HCT116 (cell line): Measurements from ENCODE around the gene FGF6. TPM values are rescaled to one million over a fixed set of nuclear protein-coding genes. Genes with fewer than 3 reads are reported as not detected.

Experiments
- ATAC-seq: fragments of 200-7000 bp; cut with Tn5 transposase; 2 replicates; pipeline ENCODE4 v1.9.1; 2020; ENCODE audit warnings: mild to moderate bottlenecking, moderate library complexity
- BruUV-seq: library from RNA; stranded (reverse); fragments of 400-500 nt; replicated peaks from 2 replicates; lab custom pipeline; 2021; lab: Mats Ljungman, UMichigan
- CTCF ChIA-PET: fragments of 300-600 bp; sonication (Branson Sonifier 250); formaldehyde crosslinking; loops from one replicate; lab custom pipeline; 2021; ENCODE audit warnings: antibody characterized with exemption; lab: Charles Lee
- POLR2A ChIA-PET: fragments of 300-600, 350-600 bp; sonication (Branson Sonifier 250); formaldehyde crosslinking; loops from one replicate; lab custom pipeline; 2021; ENCODE audit warnings: antibody characterized with exemption; lab: Charles Lee
- RAD21 ChIA-PET, 2 experiments: fragments of 300-600 bp; sonication (Branson Sonifier 250); formaldehyde crosslinking; loops; one replicate each; lab custom pipeline; 2023; ENCODE audit warnings: low total read pairs in 2 of 2; ENCODE audit not compliant: uncharacterized antibody in 2 of 2, unreplicated experiment in 2 of 2, low non-redundant PET in 1 of 2; lab: Charles Lee
- DNase-seq: peaks from one replicate; pipeline ENCODE4 v3.0.0-alpha.2; 2010; ENCODE audit warnings: low read depth, low spot score
- H2AFZ ChIP-seq: fragments of 200-600 bp; shearing (Covaris generic), sonication (generic); 2 replicates; pipeline ENCODE4 v1.6.1; 2017; ENCODE audit warnings: low read depth, mixed run types, mixed read lengths, antibody characterized with exemption, low read length; ENCODE audit not compliant: poor library complexity, severe bottlenecking
- H3K27ac ChIP-seq: 2 replicates; pipeline ENCODE4 v1.5.1; 2012; ENCODE audit warnings: low read depth, low read length
- H3K27me3 ChIP-seq: fragments of 200-600 bp; sonication (generic); 2 replicates; pipeline ENCODE4 v1.6.1; 2016; ENCODE audit warnings: mixed run types, low read length, mixed read lengths; ENCODE audit not compliant: insufficient read depth
- H3K36me3 ChIP-seq, 2 experiments: fragments of 200-500 bp in 1 of 2; fragments of 200-600 bp in 1 of 2; sonication (Bioruptor generic) in 1 of 2; sonication (generic) in 1 of 2; 2 replicates each; pipeline versions ENCODE4 v1.5.1 to v1.6.1; 2014 to 2016; ENCODE audit warnings: low read length in 2 of 2, inconsistent platforms in 1 of 2, mixed read lengths in 1 of 2, mixed run types in 1 of 2; ENCODE audit not compliant: insufficient read depth in 2 of 2, control insufficient read depth in 1 of 2
- H3K4me1 ChIP-seq, 2 experiments: fragments of 200-600 bp in 1 of 2; sonication (generic) in 1 of 2; 2 replicates each; pipeline versions ENCODE4 v1.5.1 to v1.6.1; 2012 to 2017; ENCODE audit warnings: low read length in 2 of 2, inconsistent platforms in 1 of 2, mild to moderate bottlenecking in 1 of 2, mixed read lengths in 1 of 2, mixed run types in 1 of 2, moderate library complexity in 1 of 2; ENCODE audit not compliant: insufficient read depth in 2 of 2, control insufficient read depth in 1 of 2
- H3K4me2 ChIP-seq: fragments of 200-600 bp; sonication (generic); 2 replicates; pipeline ENCODE4 v1.6.1; 2017; ENCODE audit warnings: mixed run types, low read length, mixed read lengths
- H3K4me3 ChIP-seq, 2 experiments: fragments of 200-600 bp in 1 of 2; sonication (generic) in 1 of 2; replicated peaks in 1 of 2; 2 replicates each; pipeline ENCODE4 v1.5.1; 2011 to 2016; ENCODE audit warnings: low read length in 2 of 2, control low read depth in 1 of 2, low read depth in 1 of 2, mild to moderate bottlenecking in 1 of 2, mixed read lengths in 1 of 2, mixed run types in 1 of 2
- H3K79me2 ChIP-seq: fragments of 200-600 bp; sonication (generic); 2 replicates; pipeline ENCODE4 v1.6.1; 2017; ENCODE audit warnings: mild to moderate bottlenecking, mixed run types, low read length, moderate library complexity, mixed read lengths; ENCODE audit not compliant: insufficient read depth
- H3K9ac ChIP-seq: fragments of 200-600 bp; sonication (generic); 2 replicates; pipeline ENCODE4 v1.6.1; 2016; ENCODE audit warnings: low read length, mixed read lengths
- H3K9me2 ChIP-seq: fragments of 200-600 bp; sonication (generic), shearing (Covaris generic); 2 replicates; pipeline ENCODE4 v1.6.1; 2017; ENCODE audit warnings: mixed run types, mild to moderate bottlenecking, moderate library complexity; ENCODE audit not compliant: insufficient read depth
- H3K9me3 ChIP-seq, 2 experiments: fragments of 200-500 bp in 1 of 2; fragments of 200-600 bp in 1 of 2; sonication (Bioruptor generic) in 1 of 2; sonication (generic) in 1 of 2; 2 replicates each; pipeline ENCODE4 v1.6.1; 2014 to 2017; ENCODE audit warnings: low read length in 2 of 2, mixed read lengths in 2 of 2, inconsistent platforms in 1 of 2, low read depth in 1 of 2, mild to moderate bottlenecking in 1 of 2, mixed run types in 1 of 2, moderate library complexity in 1 of 2; ENCODE audit not compliant: control insufficient read depth in 1 of 2, insufficient read depth in 1 of 2
- H4K20me1 ChIP-seq: fragments of 200-600 bp; sonication (generic), shearing (Covaris generic); 2 replicates; pipeline ENCODE4 v1.6.1; 2017; ENCODE audit warnings: mixed run types, mild to moderate bottlenecking, moderate library complexity; ENCODE audit not compliant: insufficient read depth
- CTCF ChIP-seq, 3 experiments: fragments of 200-600 bp in 1 of 3; sonication (generic) in 1 of 3; IDR thresholded peaks in 2 of 3; conservative IDR thresholded peaks in 1 of 3; 2 replicates each; pipeline ENCODE4 v1.5.1; 2012 to 2017; ENCODE audit warnings: low read depth in 2 of 3, low read length in 2 of 3, antibody characterized with exemption in 1 of 3, borderline replicate concordance in 1 of 3, control low read depth in 1 of 3, mild to moderate bottlenecking in 1 of 3, mixed read lengths in 1 of 3, mixed run types in 1 of 3, moderate library complexity in 1 of 3; ENCODE audit not compliant: insufficient read depth in 1 of 3
- MAX ChIP-seq: IDR thresholded peaks from 2 replicates; pipeline ENCODE4 v1.6.1; 2012
- SIN3A ChIP-seq: IDR thresholded peaks from 2 replicates; pipeline ENCODE4 v1.6.1; 2012; ENCODE audit warnings: low read depth
- TCF7L2 ChIP-seq: IDR thresholded peaks from 2 replicates; pipeline ENCODE4 v1.7.0; 2011; ENCODE audit warnings: borderline replicate concordance, inconsistent platforms; ENCODE audit not compliant: insufficient read depth, insufficient read length; ENCODE audit errors: extremely low read depth
- ZBTB33 ChIP-seq: IDR thresholded peaks from 2 replicates; pipeline ENCODE4 v1.6.1; 2011; ENCODE audit warnings: mild to moderate bottlenecking, low read length, moderate library complexity; ENCODE audit not compliant: insufficient replicate concordance; ENCODE audit errors: extremely low read depth
- ZFX ChIP-seq: fragments of 450-650 bp; IDR thresholded peaks from 2 replicates; pipeline ENCODE4 v1.6.1; 2017
- intact Hi-C: fragments of 100-400 bp; cut with micrococcal nuclease; formaldehyde crosslinking; loops from 2 replicates; pipeline ENCODE4 v1.10.0; 2022
- total RNA-seq: library from RNA; stranded (reverse); gene quantifications from one replicate; pipeline ENCODE4 v1.2.1, GENCODE V29; 2021; ENCODE audit not compliant: unreplicated experiment

The FGF6 gene
- total RNA-seq, 1 experiment from 2014 or later, result not detected

GRCh38 chr12:4439736-4440135 is 5.9 kb downstream of the FGF6 start:
- intact Hi-C loops, result no loop called here
- H3K79me2 ChIP-seq, result no peaks in the 10 kb centered on the region
- H3K9me3 ChIP-seq, result no peaks in the 10 kb centered on the region
- H4K20me1 ChIP-seq, result no peaks in the 10 kb centered on the region
- H3K4me2 ChIP-seq, result no peak overlapping the region
- peaks cover 18% of the 10 kb centered on the region for H3K27me3 ChIP-seq
- H2AFZ ChIP-seq, result no peak overlapping the region
- no peaks in the 10 kb centered on the region for H3K36me3 ChIP-seq
- peaks cover 0 to 4% of the 10 kb centered on the region in 2 experiments; a peak in 1 of 4 replicates for H3K4me1 ChIP-seq
- no peak for ATAC-seq
- H3K9me2 ChIP-seq, result no peaks in the 10 kb centered on the region
- H3K27ac ChIP-seq, result no peak overlapping the region
- no peak for DNase-seq
- ChIA-PET CTCF (no interaction called here), RAD21 (interaction anchor here in 1 of 2 experiments (0.7 kb wide), 1 partner anchor 557 kb away, joined by 3 read pairs; no protein-coding TSS in a partner anchor), POLR2A (no interaction called here)
- no peak for TF ChIP-seq TCF7L2
- TF ChIP-seq ZFX, result no peak
- TF ChIP-seq ZBTB33, result no peak
- TF ChIP-seq SIN3A, result no peak
- TF ChIP-seq CTCF (IDR thresholded peaks at IDR 0.05 in 2 of 3, conservative IDR thresholded peaks at IDR 0.05 in 1 of 3; ENCODE audit: borderline replicate concordance in 1 of 3, insufficient read depth in 1 of 3, low read depth in 2 of 3, low read length in 2 of 3), result no peak
- no peak for TF ChIP-seq MAX
- H3K9ac ChIP-seq, result no peak overlapping the region
- BruUV-seq, result no TSS peak
- H3K4me3 ChIP-seq, result no peak overlapping the region
